Stimulated activated memory B cell treated with anti-CD40 and anti-IgM and Interleukin-4, amounts not matched to agents 10 μg/mL and 1 μg/mL and 100 μg/mL, for 72 hours (primary cell): ENCODE results near the gene RPL35.

Experiments
- ATAC-seq: fragments of 150-1000 bp; cut with Tn5 transposase; 2 replicates; pipeline ENCODE4 v1.10.0; 2021
- H3K27ac Mint-ChIP-seq: one replicate; pipeline ENCODE4 v1.8.0; 2022; ENCODE audit warnings: mild to moderate bottlenecking, mixed read lengths
- H3K27me3 Mint-ChIP-seq: one replicate; pipeline ENCODE4 v1.8.0; 2022; ENCODE audit warnings: mixed read lengths
- H3K36me3 Mint-ChIP-seq: one replicate; pipeline ENCODE4 v1.8.0; 2022; ENCODE audit warnings: mixed read lengths
- H3K4me1 Mint-ChIP-seq: one replicate; pipeline ENCODE4 v1.8.0; 2022; ENCODE audit warnings: mixed read lengths
- H3K4me3 Mint-ChIP-seq: one replicate; pipeline ENCODE4 v1.8.0; 2022; ENCODE audit warnings: mild to moderate bottlenecking, moderate library complexity, mixed read lengths
- H3K9me3 Mint-ChIP-seq: one replicate; pipeline ENCODE4 v1.8.0; 2022; ENCODE audit warnings: mixed read lengths

The RPL35 gene

GRCh38 chr9:124828489-124829333 is 33.0 kb downstream of the RPL35 start:
- H3K9me3 Mint-ChIP-seq = peaks cover 5% of the 10 kb centered on the region
- peak overlapping the region; percentile 26 for H3K27ac Mint-ChIP-seq
- no peak for ATAC-seq
- H3K36me3 Mint-ChIP-seq = no peaks in the 10 kb centered on the region
- peaks cover 15% of the 10 kb centered on the region for H3K4me1 Mint-ChIP-seq
- H3K4me3 Mint-ChIP-seq = no peak overlapping the region
- peaks cover 22% of the 10 kb centered on the region for H3K27me3 Mint-ChIP-seq

GRCh38 chr9:124820698-124821623 is 40.8 kb downstream of the RPL35 start:
- peaks cover 28% of the 10 kb centered on the region for H3K27me3 Mint-ChIP-seq
- no peak for ATAC-seq
- peaks cover 17% of the 10 kb centered on the region for H3K4me1 Mint-ChIP-seq
- H3K9me3 Mint-ChIP-seq = no peaks in the 10 kb centered on the region
- no peaks in the 10 kb centered on the region for H3K36me3 Mint-ChIP-seq
- no peak overlapping the region for H3K4me3 Mint-ChIP-seq
- H3K27ac Mint-ChIP-seq = no peak overlapping the region

GRCh38 chr9:124818431-124819281 is 43.1 kb downstream of the RPL35 start:
- Mint-ChIP-seq H3K4me3 (no peak overlapping the region), H3K27ac (peak overlapping the region; percentile 64)
- ATAC-seq = peak; percentile 84

DNA sequence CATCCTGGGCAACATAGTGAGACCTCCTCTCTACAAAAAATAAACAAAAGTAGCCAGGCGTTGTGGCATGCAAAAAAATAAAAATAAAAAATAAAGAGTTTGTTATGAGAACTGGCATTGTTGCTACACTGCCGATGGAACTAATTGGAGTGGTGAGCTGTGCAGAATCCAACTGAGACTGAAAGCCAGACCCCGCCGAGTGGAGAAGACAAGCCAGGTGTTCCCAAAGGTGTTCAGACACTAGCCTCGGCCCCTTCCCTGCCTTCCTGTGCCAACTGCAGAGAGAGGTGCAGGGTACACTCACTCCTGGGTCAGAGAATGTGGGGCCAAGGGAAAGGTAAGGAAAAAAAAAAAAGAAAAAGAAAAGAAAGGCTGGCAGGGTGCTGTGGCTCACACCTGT is 46.2 kb downstream of the RPL35 start:
- H3K36me3 Mint-ChIP-seq = no peaks in the 10 kb centered on the region
- no peaks in the 10 kb centered on the region for H3K9me3 Mint-ChIP-seq
- no peak overlapping the region for H3K4me3 Mint-ChIP-seq
- peaks cover 9% of the 10 kb centered on the region for H3K4me1 Mint-ChIP-seq
- ATAC-seq = no peak
- no peak overlapping the region for H3K27ac Mint-ChIP-seq
- H3K27me3 Mint-ChIP-seq = peaks cover 20% of the 10 kb centered on the region

More at GRCh38 chr9:124818431-124819281, 43.1 kb downstream of the RPL35 start:
- Mint-ChIP-seq H3K36me3 (no peaks in the 10 kb centered on the region), H3K4me1 (peaks cover 9% of the 10 kb centered on the region), H3K9me3 (no peaks in the 10 kb centered on the region), H3K27me3 (peaks cover 28% of the 10 kb centered on the region)

DNA sequence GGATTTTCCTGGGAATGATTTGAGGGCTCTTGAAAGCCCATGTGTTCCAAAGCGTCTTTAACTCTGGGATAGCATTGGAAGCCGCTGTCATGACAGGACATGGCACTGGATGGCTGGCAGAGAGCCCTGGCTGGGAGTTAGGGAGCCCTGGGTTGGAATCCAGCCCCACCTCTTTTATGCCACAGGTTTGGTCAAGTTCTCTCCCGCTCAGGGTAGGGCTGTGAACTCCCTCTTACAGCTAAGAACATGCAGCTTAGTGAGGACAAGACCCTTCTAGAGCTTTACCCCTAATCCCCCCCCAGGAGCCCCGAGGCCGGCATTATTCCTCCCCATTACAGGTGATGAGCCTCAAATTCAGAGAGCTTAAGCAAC is 47.6 kb downstream of the RPL35 start:
- peaks cover 9% of the 10 kb centered on the region for H3K4me1 Mint-ChIP-seq
- H3K36me3 Mint-ChIP-seq = no peaks in the 10 kb centered on the region
- H3K27ac Mint-ChIP-seq = no peak overlapping the region
- no peak for ATAC-seq
- H3K4me3 Mint-ChIP-seq = no peak overlapping the region
- H3K27me3 Mint-ChIP-seq = peaks cover 9% of the 10 kb centered on the region
- H3K9me3 Mint-ChIP-seq = no peaks in the 10 kb centered on the region

GRCh38 chr9:124813501-124814163 is 48.1 kb downstream of the RPL35 start:
- H3K9me3 Mint-ChIP-seq = no peaks in the 10 kb centered on the region
- H3K4me3 Mint-ChIP-seq = no peak overlapping the region
- H3K4me1 Mint-ChIP-seq = peaks cover 7% of the 10 kb centered on the region
- no peak overlapping the region for H3K27ac Mint-ChIP-seq
- no peak for ATAC-seq
- no peaks in the 10 kb centered on the region for H3K36me3 Mint-ChIP-seq
- H3K27me3 Mint-ChIP-seq = peaks cover 9% of the 10 kb centered on the region

DNA sequence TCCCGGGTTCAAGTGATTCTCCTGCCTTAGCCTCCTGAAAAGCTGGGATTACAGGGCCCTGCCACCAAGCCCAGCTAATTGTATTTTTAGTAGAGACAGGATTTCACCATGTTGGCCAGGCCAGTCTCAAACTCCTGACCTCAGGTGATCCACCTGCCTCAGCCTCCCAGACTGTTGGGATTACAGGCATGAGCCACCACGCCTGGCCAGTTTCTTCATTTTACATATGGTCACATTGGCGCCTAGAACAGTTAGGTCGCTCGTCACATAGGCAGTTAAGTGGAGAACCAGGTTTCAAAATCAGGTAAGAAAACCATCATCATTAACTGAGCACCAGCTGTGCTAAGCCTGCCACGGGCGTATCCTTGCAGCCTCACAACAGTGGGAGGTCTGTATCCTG is 48.7 kb downstream of the RPL35 start:
- Mint-ChIP-seq H3K27ac (no peak overlapping the region), H3K4me1 (peaks cover 1% of the 10 kb centered on the region), H3K27me3 (peaks cover 9% of the 10 kb centered on the region), H3K4me3 (no peak overlapping the region), H3K36me3 (no peaks in the 10 kb centered on the region), H3K9me3 (no peaks in the 10 kb centered on the region)
- ATAC-seq = no peak

DNA sequence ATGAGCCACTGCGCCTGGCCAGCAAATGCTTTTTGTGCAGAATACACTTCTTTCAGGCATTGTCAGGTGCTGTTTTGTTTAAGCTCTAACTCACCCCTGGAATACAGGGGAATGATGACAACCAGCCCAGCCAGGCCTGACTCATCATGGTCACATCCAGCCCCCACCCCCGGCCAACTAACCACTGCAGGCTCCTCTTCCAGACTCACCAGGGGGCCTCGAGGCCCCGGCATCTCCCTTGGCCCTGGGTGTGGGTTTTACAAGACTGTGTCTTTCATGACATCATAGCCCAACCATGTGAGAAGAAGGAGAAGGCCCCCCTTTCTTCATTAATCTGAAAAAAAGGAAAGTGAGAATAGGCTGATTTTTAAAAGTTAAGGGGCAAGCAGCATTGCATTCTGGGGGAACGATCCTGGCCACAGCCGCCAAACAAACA is 49.3 kb downstream of the RPL35 start:
- Mint-ChIP-seq H3K27ac (no peak overlapping the region), H3K4me3 (no peak overlapping the region), H3K36me3 (no peaks in the 10 kb centered on the region), H3K27me3 (peaks cover 9% of the 10 kb centered on the region), H3K4me1 (no peaks in the 10 kb centered on the region), H3K9me3 (no peaks in the 10 kb centered on the region)
- ATAC-seq = no peak

GRCh38 chr9:124810663-124811355 is 50.9 kb downstream of the RPL35 start:
- Mint-ChIP-seq H3K27me3 (no peaks in the 10 kb centered on the region), H3K27ac (no peak overlapping the region), H3K4me1 (no peaks in the 10 kb centered on the region), H3K9me3 (no peaks in the 10 kb centered on the region), H3K36me3 (no peaks in the 10 kb centered on the region), H3K4me3 (no peak overlapping the region)
- ATAC-seq = no peak

- Mint-ChIP-seq H3K4me3 (no peak overlapping the region), H3K4me1 (no peaks in the 10 kb centered on the region), H3K9me3 (no peaks in the 10 kb centered on the region), H3K27ac (no peak overlapping the region), H3K27me3 (no peaks in the 10 kb centered on the region), H3K36me3 (no peaks in the 10 kb centered on the region)
- peak; percentile 7 for ATAC-seq
These were observed 51.8 kb downstream of the RPL35 start for GRCh38 chr9:124809741-124810500.

DNA sequence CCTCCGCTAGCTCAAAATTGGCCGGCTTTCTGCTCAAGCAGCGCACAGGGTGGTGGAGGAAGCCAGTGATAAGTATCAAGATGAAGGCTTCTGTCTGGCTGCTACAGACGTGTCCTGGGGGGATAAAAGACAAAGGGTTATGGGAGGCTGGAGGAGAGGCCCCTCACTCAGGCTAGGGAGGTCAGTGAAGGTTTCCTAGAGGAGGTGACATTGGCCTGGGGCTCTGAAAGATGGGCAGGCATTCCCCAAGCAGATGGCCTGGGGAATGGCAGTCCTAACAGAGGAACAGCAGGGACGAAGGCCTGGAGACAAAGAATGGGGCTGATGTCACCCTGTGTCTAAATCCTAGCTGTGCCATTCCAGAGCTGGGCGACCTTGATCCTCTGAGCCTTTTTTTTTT is 52.5 kb downstream of the RPL35 start:
- no peak for ATAC-seq
- no peak overlapping the region for H3K27ac Mint-ChIP-seq
- H3K9me3 Mint-ChIP-seq = no peaks in the 10 kb centered on the region
- no peaks in the 10 kb centered on the region for H3K36me3 Mint-ChIP-seq
- H3K4me1 Mint-ChIP-seq = no peaks in the 10 kb centered on the region
- no peaks in the 10 kb centered on the region for H3K27me3 Mint-ChIP-seq
- no peak overlapping the region for H3K4me3 Mint-ChIP-seq

- Mint-ChIP-seq H3K36me3 (no peaks in the 10 kb centered on the region), H3K4me3 (no peak overlapping the region), H3K4me1 (no peaks in the 10 kb centered on the region), H3K27ac (no peak overlapping the region), H3K9me3 (no peaks in the 10 kb centered on the region), H3K27me3 (no peaks in the 10 kb centered on the region)
- ATAC-seq = no peak
These were observed 53.4 kb downstream of the RPL35 start for GRCh38 chr9:124808246-124808956.
